IMR-90 (cell line): ENCODE measurements around the gene ATP2A3. TPM values are rescaled to one million over a fixed set of nuclear protein-coding genes. Genes with fewer than 3 reads are reported as not detected.

ENCODE experiments used
- ATAC-seq: fragments of 200-7000 bp; cut with Tn5 transposase; 2 replicates; pipeline ENCODE4 v1.9.1; 2020; ENCODE audit warnings: low read depth, mild to moderate bottlenecking, moderate library complexity
- BruUV-seq: library from RNA; stranded (reverse); fragments of 400-500 nt; replicated peaks from 2 replicates; lab custom pipeline; 2021; lab: Mats Ljungman, UMichigan
- CTCF ChIA-PET: fragments of 300-600 bp; formaldehyde crosslinking; extraction: SDS; loops from one replicate; lab custom pipeline; 2021; ENCODE audit warnings: antibody characterized with exemption; lab: Yijun Ruan, JAX
- POLR2A ChIA-PET: fragments of 300-600 bp; sonication (Branson Sonifier 250); formaldehyde crosslinking; loops from one replicate; lab custom pipeline; 2022; ENCODE audit warnings: antibody characterized with exemption; ENCODE audit not compliant: unreplicated experiment; lab: Charles Lee
- DNase-seq: peaks from one replicate; pipeline ENCODE4 v3.0.0; 2013
- H2AFZ ChIP-seq: replicated peaks from 2 replicates; pipeline ENCODE3; 2013; ENCODE audit warnings: low read length, mild to moderate bottlenecking; ENCODE audit not compliant: poor library complexity
- H2AK5ac ChIP-seq: 2 replicates; pipeline ENCODE4 v1.6.1; 2013; ENCODE audit warnings: low read depth, low read length, inconsistent platforms
- H2AK9ac ChIP-seq: replicated peaks from 2 replicates; pipeline ENCODE3; 2013; ENCODE audit warnings: mild to moderate bottlenecking, low read depth, low read length, moderate library complexity; ENCODE audit not compliant: poor library complexity
- H2BK120ac ChIP-seq: 2 replicates; pipeline ENCODE4 v1.6.1; 2013; ENCODE audit warnings: low read depth, low read length, inconsistent platforms
- H2BK15ac ChIP-seq: 3 replicates; pipeline ENCODE4 v1.6.1; 2013; ENCODE audit warnings: low read depth, low read length, inconsistent platforms
- H2BK20ac ChIP-seq: 2 replicates; pipeline ENCODE4 v1.6.1; 2013; ENCODE audit warnings: low read depth, mild to moderate bottlenecking, inconsistent platforms, low read length, moderate library complexity
- H2BK5ac ChIP-seq: 2 replicates; pipeline ENCODE4 v1.6.1; 2013; ENCODE audit warnings: mild to moderate bottlenecking, low read depth, low read length, inconsistent platforms; ENCODE audit not compliant: poor library complexity, severe bottlenecking
- H3K14ac ChIP-seq: replicated peaks from 2 replicates; pipeline ENCODE4 v1.6.1; 2013; ENCODE audit warnings: low read depth, low read length, inconsistent platforms
- H3K18ac ChIP-seq: 2 replicates; pipeline ENCODE4 v1.6.1; 2013; ENCODE audit warnings: low read depth, low read length, control low read depth
- H3K23ac ChIP-seq: 2 replicates; pipeline ENCODE4 v1.6.1; 2013; ENCODE audit warnings: low read depth, low read length, inconsistent platforms
- H3K27ac ChIP-seq: 2 replicates; pipeline ENCODE4 v1.5.1; 2013; ENCODE audit warnings: mild to moderate bottlenecking, control low read depth, low read length; ENCODE audit not compliant: insufficient read depth
- H3K27me3 ChIP-seq: 2 replicates; pipeline ENCODE4 v1.6.1; 2013; ENCODE audit warnings: low read length; ENCODE audit not compliant: control insufficient read depth, insufficient read depth
- H3K36me3 ChIP-seq: 2 replicates; pipeline ENCODE4 v1.6.1; 2013; ENCODE audit warnings: low read length, mixed read lengths; ENCODE audit not compliant: control insufficient read depth, insufficient read depth
- H3K4ac ChIP-seq: 2 replicates; pipeline ENCODE4 v1.6.1; 2013; ENCODE audit warnings: low read depth, low read length, inconsistent platforms
- H3K4me1 ChIP-seq: 2 replicates; pipeline ENCODE4 v1.6.1; 2013; ENCODE audit warnings: low read length, mixed read lengths; ENCODE audit not compliant: control insufficient read depth, insufficient read depth
- H3K4me2 ChIP-seq: 2 replicates; pipeline ENCODE4 v1.6.1; 2013; ENCODE audit warnings: low read depth, mild to moderate bottlenecking, control low read depth, low read length, moderate library complexity
- H3K4me3 ChIP-seq: 2 replicates; pipeline ENCODE4 v1.5.1; 2013; ENCODE audit warnings: low read depth, mild to moderate bottlenecking, control low read depth, low read length, moderate library complexity; ENCODE audit not compliant: insufficient read depth
- H3K56ac ChIP-seq: 2 replicates; pipeline ENCODE4 v1.6.1; 2013; ENCODE audit warnings: low read length, inconsistent platforms; ENCODE audit not compliant: insufficient read depth; ENCODE audit errors: extremely low read depth
- H3K79me1 ChIP-seq, 2 experiments: 2 replicates each; pipeline ENCODE4 v1.6.1; 2013; ENCODE audit warnings: low read length in 2 of 2, inconsistent platforms in 1 of 2, low read depth in 1 of 2
- H3K9ac ChIP-seq: 2 replicates; pipeline ENCODE4 v1.6.1; 2013; ENCODE audit warnings: low read depth, low read length, control low read depth
- H3K9me1 ChIP-seq: 2 replicates; pipeline ENCODE4 v1.6.1; 2013; ENCODE audit warnings: low read length, inconsistent platforms; ENCODE audit not compliant: insufficient read depth
- H3K9me3 ChIP-seq: 2 replicates; pipeline ENCODE4 v1.6.1; 2013; ENCODE audit warnings: low read length; ENCODE audit not compliant: control insufficient read depth, insufficient read depth
- H4K20me1 ChIP-seq: 2 replicates; pipeline ENCODE4 v1.6.1; 2013; ENCODE audit warnings: low read length, inconsistent platforms; ENCODE audit not compliant: insufficient read depth
- H4K5ac ChIP-seq: 2 replicates; pipeline ENCODE4 v1.6.1; 2013; ENCODE audit warnings: mild to moderate bottlenecking, low read depth, low read length, control low read depth
- H4K8ac ChIP-seq, 2 experiments: 2 replicates each; pipeline ENCODE4 v1.6.1; 2013; ENCODE audit warnings: low read depth in 2 of 2, low read length in 2 of 2, control low read depth in 1 of 2, inconsistent platforms in 1 of 2
- H4K91ac ChIP-seq: 2 replicates; pipeline ENCODE4 v1.6.1; 2013; ENCODE audit warnings: low read depth, low read length, inconsistent platforms; ENCODE audit not compliant: insufficient read depth
- MAZ ChIP-seq: IDR thresholded peaks from 2 replicates; pipeline ENCODE4 v1.6.1; 2012; ENCODE audit warnings: low read depth, mild to moderate bottlenecking, low read length, improper control_type of control experiment, moderate library complexity, borderline replicate concordance
- RAD21 ChIP-seq: IDR thresholded peaks from 2 replicates; pipeline ENCODE4 v1.6.1; 2012; ENCODE audit warnings: low read length, improper control_type of control experiment
- RFX5 ChIP-seq: IDR thresholded peaks from 2 replicates; pipeline ENCODE4 v1.8.0; 2012; ENCODE audit warnings: low read depth, mild to moderate bottlenecking, low read length, moderate library complexity
- WGBS, 2 experiments: methylation state at CpG; one replicate each; pipeline versions ENCODE4 v1.1.5 to v1.1.7; 2013; ENCODE audit warnings: missing lambda C conversion rate in 2 of 2; ENCODE audit not compliant: insufficient read length in 1 of 2; ENCODE audit errors: extremely low coverage in 2 of 2; 5-methylcytosine and 5-hydroxymethylcytosine counted together
- dilution Hi-C: fragments of 300-500 bp; cut with HindIII; formaldehyde crosslinking; loops from one replicate; pipeline ENCODE4 v1.14.3; 2018; ENCODE audit warnings: low sequenced_read_pairs; ENCODE audit not compliant: unreplicated experiment
- in situ Hi-C: fragments of 300-500 bp; cut with MboI; formaldehyde crosslinking; loops from 3 replicates; pipeline ENCODE4 v1.14.3; 2019; ENCODE audit warnings: low sequenced_read_pairs, inconsistent platforms, mixed read lengths
- intact Hi-C: fragments of 100-400 bp; cut with micrococcal nuclease; formaldehyde crosslinking; loops from 2 replicates; pipeline ENCODE4 v1.10.0; 2022
- polyA plus RNA-seq, 3 experiments: library from polyadenylated mRNA; depleted of rRNA; stranded (reverse); fragments of >200 nt; gene quantifications; 2 replicates each; pipeline ENCODE4 v1.2.3, GENCODE V29; 2012; ENCODE audit warnings: low replicate concordance in 1 of 3
- total RNA-seq: library from RNA; depleted of rRNA; stranded (reverse); fragments of >200 nt; gene quantifications from 2 replicates; pipeline ENCODE4 v1.2.3, GENCODE V29; 2012

The ATP2A3 gene
- total and polyA plus RNA-seq, 2 of the 4 experiments (the other 2 are of a cell fraction): 0.18 to 0.63 TPM

GRCh38 chr17:3909257-3909656 lies 55.0 kb downstream of the ATP2A3 start:
- Histone ChIP-seq H3K27me3 (no peaks in the 10 kb centered on the region; the same call in 1 of the 2 replicates), H3K9me3 (no peaks in the 10 kb centered on the region), H3K4ac (no peak overlapping the region), H3K4me2 (no peak overlapping the region), H3K14ac (no peak overlapping the region), H4K91ac (no peak overlapping the region), H3K27ac (no peak overlapping the region), H3K79me1 (no peaks in the 10 kb centered on the region), H3K4me3 (no peak overlapping the region), H2BK120ac (no peak overlapping the region), H3K56ac (no peak overlapping the region), H2BK5ac (no peak overlapping the region), H2BK15ac (no peak overlapping the region), H3K23ac (no peak overlapping the region), H2AK9ac (no peak overlapping the region), H3K9me1 (no peaks in the 10 kb centered on the region), H2BK20ac (no peak overlapping the region), H2AK5ac (no peak overlapping the region), H4K20me1 (0 out of 2 replicates have a peak, but pooled peaks cover 4% of the 10 kb centered on the region), H3K36me3 (no peaks in the 10 kb centered on the region), H2AFZ (no peak overlapping the region), H3K9ac (no peak overlapping the region), H4K8ac (no peak overlapping the region), H3K4me1 (no peaks in the 10 kb centered on the region; the same call in 1 of the 2 replicates), H3K18ac (no peak overlapping the region), H4K5ac (no peak overlapping the region)
- in situ Hi-C loops (no loop called here), intact Hi-C loops (no loop called here), dilution Hi-C loops (no loop called here)
- ChIA-PET POLR2A (no interaction called here), CTCF (no interaction called here)
- ATAC-seq (no peak), DNase-seq (no peak)
- 92% methylated on average over 2 of the region's 12 CpGs; no CpG with 5 or more reads in 1 of the 2 experiments for WGBS, 2 experiments
- BruUV-seq: no TSS peak
- no peak for TF ChIP-seq MAZ
- no peak for TF ChIP-seq RAD21
- no peak for TF ChIP-seq RFX5
